Endothelial cell of hepatic sinusoid (primary cell): ENCODE data around the gene SNED1.

Experiments
- in situ Hi-C: cut with HindIII; loops from 2 replicates; pipeline ENCODE4 v1.10.0; 2017; ENCODE audit warnings: low sequenced_read_pairs

Gene SNED1

GRCh38 chr2:241018051-241018891 is 19.9 kb downstream of the SNED1 start:
- in situ Hi-C loops: no loop called here

- in situ Hi-C loops: no loop called here
Observed at GRCh38 chr2:241019441-241020139, 21.2 kb downstream of the SNED1 start.

- in situ Hi-C loops: no loop called here
Observed at GRCh38 chr2:241020201-241020600, 21.8 kb downstream of the SNED1 start.

- in situ Hi-C loops: no loop called here
Observed at GRCh38 chr2:241020629-241021190, 22.3 kb downstream of the SNED1 start.

- in situ Hi-C loops: no loop called here
Observed at GRCh38 chr2:241025639-241026038, 27.2 kb downstream of the SNED1 start.

- in situ Hi-C loops: no loop called here
Observed at GRCh38 chr2:241029599-241030332, 31.3 kb downstream of the SNED1 start.

- in situ Hi-C loops: no loop called here
Observed at GRCh38 chr2:241030333-241030680, 31.9 kb downstream of the SNED1 start.

DNA sequence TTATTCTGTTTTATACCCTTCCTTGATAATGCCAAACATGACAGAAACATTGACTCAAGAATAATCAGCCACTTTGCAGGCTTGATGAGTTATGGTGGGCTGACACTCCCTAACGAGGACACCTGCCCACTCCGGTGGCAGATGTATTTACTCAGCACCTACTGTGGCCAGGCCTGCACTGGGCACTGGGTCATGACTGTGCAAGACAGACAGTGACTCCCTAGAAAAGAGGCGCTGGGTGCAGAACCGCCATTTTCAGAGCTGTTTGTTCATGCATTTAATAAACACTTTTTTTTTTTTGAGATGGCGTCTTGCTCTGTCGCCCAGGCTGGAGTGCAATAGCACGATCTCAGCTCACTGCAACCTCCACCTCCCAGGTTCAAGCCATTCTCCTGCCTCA is 32.5 kb downstream of the SNED1 start:
- in situ Hi-C loops: no loop called here

GRCh38 chr2:241031436-241032165 is 33.2 kb downstream of the SNED1 start:
- in situ Hi-C loops: no loop called here

DNA sequence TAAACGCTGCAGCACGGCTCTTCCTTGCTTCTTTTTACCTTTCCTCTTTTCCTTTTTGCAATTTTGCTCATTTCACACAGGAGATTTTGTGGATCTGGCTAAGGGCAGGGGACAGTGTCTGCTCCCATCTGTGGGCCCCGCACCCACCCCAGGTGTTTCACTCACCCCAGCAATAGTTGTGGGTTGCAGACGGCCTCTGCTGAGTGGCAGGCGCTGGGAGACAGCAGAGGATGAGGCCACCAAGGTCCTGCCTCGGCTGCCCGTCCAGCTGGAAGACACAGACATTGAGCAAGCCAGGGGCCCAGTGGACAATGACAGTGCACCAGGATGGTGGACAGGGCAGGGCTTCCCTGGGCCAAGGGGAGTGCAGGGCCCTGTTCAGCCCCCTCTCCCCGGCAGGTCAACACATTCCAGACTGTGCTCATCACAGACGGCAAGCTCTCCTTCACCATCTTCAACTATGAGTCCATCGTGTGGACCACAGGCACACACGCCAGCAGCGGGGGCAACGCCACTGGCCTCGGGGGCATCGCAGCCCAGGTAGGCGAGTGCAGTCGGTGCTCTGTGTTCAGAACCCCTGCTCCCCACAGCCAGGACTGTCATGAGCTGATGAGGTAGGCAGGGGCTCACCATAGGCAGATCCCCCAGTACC is 35.0 kb downstream of the SNED1 start:
- in situ Hi-C loops: no loop called here

DNA sequence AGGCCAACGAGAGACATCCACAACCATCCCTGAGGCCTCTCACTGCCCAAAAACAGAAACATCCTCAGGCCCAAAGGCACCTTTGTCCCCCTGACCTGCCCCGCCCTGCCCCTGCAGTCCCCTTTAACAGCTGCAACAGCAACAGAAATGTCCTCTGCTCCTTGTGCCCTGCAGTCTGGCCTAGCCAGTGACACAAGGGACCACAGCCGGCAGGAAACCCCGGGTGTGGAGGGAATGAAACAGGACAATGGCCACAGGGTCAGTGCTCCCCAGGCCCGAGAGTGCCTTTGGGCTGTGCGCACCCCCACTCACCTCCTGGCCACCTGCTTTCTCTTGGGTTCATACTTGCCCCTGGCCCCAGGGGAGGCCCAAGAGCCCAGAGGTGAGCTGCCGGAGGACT is 35.6 kb downstream of the SNED1 start:
- in situ Hi-C loops: no loop called here

DNA sequence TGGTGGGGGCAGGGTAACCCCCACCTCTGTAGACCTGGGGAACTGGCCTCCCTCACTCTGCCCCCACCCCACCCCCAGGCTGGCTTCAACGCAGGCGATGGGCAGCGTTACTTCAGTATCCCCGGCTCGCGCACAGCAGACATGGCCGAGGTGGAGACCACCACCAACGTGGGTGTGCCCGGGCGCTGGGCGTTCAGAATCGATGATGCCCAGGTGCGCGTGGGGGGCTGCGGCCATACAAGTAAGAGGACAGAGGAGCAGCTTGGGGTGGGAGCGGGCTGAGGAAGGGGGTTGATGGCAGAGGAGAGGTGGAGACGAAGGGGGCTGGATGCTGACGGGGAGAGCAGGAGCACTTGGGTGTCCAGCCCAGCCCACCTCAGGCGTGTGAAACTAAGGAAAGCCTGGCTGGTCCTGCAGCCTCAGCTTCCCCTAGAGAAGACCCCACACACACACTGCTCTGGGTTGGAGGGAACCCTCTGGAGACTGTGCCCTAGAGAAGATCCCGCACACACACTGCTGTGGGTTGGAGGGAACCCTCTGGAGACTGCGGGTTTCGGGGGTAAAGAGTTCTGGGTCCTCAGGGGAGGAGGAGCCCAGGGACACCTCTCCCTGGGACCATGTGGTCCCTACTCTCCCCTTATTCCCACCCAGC is 36.2 kb downstream of the SNED1 start:
- in situ Hi-C loops: no loop called here

GRCh38 chr2:241035142-241035817 is 36.9 kb downstream of the SNED1 start:
- in situ Hi-C loops: no loop called here

GRCh38 chr2:241035818-241036396 is 37.5 kb downstream of the SNED1 start:
- in situ Hi-C loops: no loop called here

DNA sequence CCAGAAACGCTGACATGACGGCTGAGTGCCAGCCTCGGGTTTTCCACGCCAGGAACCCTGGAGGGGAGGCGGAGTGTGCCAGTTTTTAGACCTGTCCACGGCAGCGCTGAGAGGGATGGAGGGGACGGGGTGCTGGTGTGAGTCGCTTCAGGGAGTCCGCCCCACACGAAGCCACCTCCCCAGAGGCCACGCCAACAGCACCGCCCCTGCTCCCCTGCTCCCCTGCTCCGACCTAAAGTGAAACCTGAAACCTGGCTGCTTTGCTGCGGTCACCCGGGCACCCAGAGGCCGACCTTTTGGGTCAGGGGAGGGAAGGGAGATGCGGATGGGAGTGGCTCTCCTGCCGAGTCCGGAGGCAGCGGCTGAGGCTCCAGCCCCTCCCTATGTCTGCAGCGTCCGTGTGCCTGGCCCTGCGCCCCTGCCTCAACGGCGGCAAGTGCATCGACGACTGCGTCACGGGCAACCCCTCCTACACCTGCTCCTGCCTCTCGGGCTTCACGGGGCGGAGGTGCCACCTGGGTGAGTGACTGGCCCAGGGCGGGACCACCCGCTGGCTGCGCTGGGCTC is 38.1 kb downstream of the SNED1 start:
- in situ Hi-C loops: no loop called here

DNA sequence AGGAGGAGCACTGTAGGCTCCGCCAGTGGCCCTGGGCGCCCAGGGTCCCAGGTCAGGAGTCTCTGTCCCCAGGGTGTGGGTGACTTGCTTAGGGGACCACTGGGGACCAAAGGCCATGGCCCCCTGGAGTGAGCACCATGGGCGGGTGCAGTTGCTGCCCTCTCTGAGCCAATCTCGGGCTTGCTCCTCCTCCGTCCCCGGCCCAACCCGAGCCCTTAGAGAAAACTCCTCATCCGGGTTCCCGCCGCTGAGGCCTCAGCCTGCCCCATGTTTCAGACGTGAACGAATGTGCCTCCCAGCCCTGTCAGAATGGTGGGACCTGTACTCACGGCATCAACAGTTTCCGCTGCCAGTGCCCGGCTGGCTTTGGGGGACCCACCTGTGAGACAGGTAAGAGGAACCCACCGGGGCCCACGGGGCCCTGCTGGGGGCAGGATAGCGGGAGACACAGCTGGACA is 38.6 kb downstream of the SNED1 start:
- in situ Hi-C loops: no loop called here

DNA sequence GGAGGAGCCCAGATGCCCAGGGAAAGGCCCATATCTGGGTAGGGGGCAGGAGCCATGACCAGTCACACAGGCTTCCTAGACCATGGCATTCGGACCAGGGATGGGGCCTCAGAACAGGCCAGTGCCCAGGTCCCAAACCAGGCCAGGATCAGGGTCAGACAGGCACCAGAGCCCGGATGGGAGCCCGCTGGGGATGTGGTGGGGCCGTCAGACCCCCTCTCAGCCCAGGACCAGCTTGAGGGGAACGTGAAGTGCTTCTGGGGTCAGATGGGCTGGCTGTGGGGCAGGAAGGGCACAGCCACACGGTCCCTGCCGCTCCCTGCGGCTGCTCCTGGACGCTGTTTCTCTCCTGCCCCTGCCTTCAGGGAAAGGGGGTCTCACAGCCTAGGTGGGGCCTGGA is 39.1 kb downstream of the SNED1 start:
- in situ Hi-C loops: no loop called here

DNA sequence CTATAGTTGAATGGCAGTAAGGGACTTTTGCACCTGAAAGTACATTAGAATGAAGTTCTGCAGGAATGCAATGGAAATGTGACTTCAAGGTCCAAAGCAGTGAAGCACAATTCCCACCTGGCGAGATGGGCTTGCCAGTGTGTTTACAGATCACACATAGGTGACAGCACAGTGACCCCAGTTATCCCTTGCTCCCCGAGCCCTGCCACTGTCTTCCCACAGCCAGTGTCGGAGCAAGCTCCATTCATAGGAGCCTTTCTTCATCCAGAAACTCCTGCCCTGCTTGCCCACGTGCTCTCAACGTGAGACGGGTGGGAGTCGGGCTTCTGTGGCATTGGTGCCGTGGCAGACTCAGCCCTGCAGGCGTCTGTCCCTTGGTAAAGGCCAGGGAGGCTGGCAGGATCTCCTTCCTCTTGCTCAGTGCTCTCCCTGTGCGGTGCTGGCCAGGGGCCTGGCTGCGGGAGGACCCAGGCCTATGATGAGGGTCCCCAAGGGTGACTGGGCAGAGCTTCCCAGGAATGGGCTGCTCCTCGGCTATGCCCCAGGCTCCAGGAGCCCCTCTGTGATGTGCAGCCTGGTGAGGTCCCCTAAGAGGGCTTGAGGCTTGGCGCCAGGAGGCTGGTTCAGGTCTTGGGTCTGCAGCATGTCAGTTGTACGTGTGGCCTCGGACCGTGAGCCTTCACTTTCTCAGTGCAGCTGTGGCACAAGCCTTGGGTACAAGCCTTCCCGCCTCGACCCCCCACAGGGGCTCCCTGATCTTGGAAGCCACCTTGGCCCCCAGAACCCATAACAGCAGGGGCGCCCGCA is 40.2 kb downstream of the SNED1 start:
- in situ Hi-C loops: no loop called here
